Subcutaneous abdominal adipose tissue (tissue), 5 donors: ENCODE measurements around the gene MSI2.

Source experiments
- H3K27ac ChIP-seq: one replicate; pipeline ENCODE4 v1.7.0; 2013; ENCODE audit warnings: low read depth, mild to moderate bottlenecking, inconsistent platforms, low read length, moderate library complexity
- H3K27me3 ChIP-seq, 5 donors: one replicate each; pipeline ENCODE4 v1.7.0; 2013; ENCODE audit warnings: low read length in 5 of 5, inconsistent platforms in 1 of 5; ENCODE audit not compliant: control insufficient read depth in 5 of 5, insufficient read depth in 4 of 5
- H3K36me3 ChIP-seq, 5 donors: one replicate each; pipeline ENCODE4 v1.7.0; 2013; ENCODE audit warnings: low read length in 5 of 5; ENCODE audit not compliant: control insufficient read depth in 5 of 5, insufficient read depth in 5 of 5
- H3K4me1 ChIP-seq, 5 donors: one replicate each; pipeline ENCODE4 v1.7.0; 2013; ENCODE audit warnings: low read length in 5 of 5, mild to moderate bottlenecking in 3 of 5, moderate library complexity in 1 of 5; ENCODE audit not compliant: control insufficient read depth in 5 of 5, insufficient read depth in 5 of 5
- H3K4me3 ChIP-seq, 5 donors: one replicate each; pipeline ENCODE4 v1.7.0; 2013; ENCODE audit warnings: low read length in 5 of 5, low read depth in 1 of 5
- H3K9ac ChIP-seq, 5 donors: one replicate each; pipeline ENCODE4 v1.7.0; 2013; ENCODE audit warnings: low read length in 5 of 5, mild to moderate bottlenecking in 4 of 5, moderate library complexity in 3 of 5
- H3K9me3 ChIP-seq, 5 donors: one replicate each; pipeline ENCODE4 v1.7.0; 2013; ENCODE audit warnings: low read length in 5 of 5; ENCODE audit not compliant: control insufficient read depth in 5 of 5
- donor health status: healthy.
- donor health status: healthy.
- donor health status: healthy.
- donor health status: healthy.
- donor health status: healthy.

Gene MSI2

GRCh38 chr17:57457188-57457587 is 200.9 kb downstream of the MSI2 start:
- Histone ChIP-seq H3K27ac (no peak overlapping the region), H3K9ac (no peak overlapping the region), H3K4me3 (no peak overlapping the region), H3K4me1 (peaks cover 0 to 7% (median 0%) of the 10 kb centered on the region in 5 donors), H3K27me3 (no peaks in the 10 kb centered on the region), H3K36me3 (no peaks in the 10 kb centered on the region), H3K9me3 (no peaks in the 10 kb centered on the region)

GRCh38 chr17:57458718-57459285 is 202.5 kb downstream of the MSI2 start:
- Histone ChIP-seq H3K9me3 (no peaks in the 10 kb centered on the region), H3K27ac (no peak overlapping the region), H3K27me3 (no peaks in the 10 kb centered on the region)

GRCh38 chr17:57459286-57459915 is 203.1 kb downstream of the MSI2 start:
- H3K4me1 ChIP-seq = peaks cover 0 to 7% (median 0%) of the 10 kb centered on the region in 5 donors
- H3K9me3 ChIP-seq = no peaks in the 10 kb centered on the region
- H3K27me3 ChIP-seq = no peaks in the 10 kb centered on the region

More at GRCh38 chr17:57458718-57459285, 202.5 kb downstream of the MSI2 start:
- Histone ChIP-seq H3K4me1 (peaks cover 0 to 7% (median 0%) of the 10 kb centered on the region in 5 donors), H3K9ac (no peak overlapping the region), H3K36me3 (no peaks in the 10 kb centered on the region), H3K4me3 (no peak overlapping the region)

GRCh38 chr17:57461082-57461481 is 204.8 kb downstream of the MSI2 start:
- Histone ChIP-seq H3K27ac (no peak overlapping the region), H3K4me1 (peaks cover 0 to 12% (median 7%) of the 10 kb centered on the region in 5 donors), H3K27me3 (no peaks in the 10 kb centered on the region), H3K9ac (no peak overlapping the region), H3K36me3 (no peaks in the 10 kb centered on the region), H3K4me3 (no peak overlapping the region), H3K9me3 (no peaks in the 10 kb centered on the region)

More at GRCh38 chr17:57459286-57459915, 203.1 kb downstream of the MSI2 start:
- Histone ChIP-seq H3K4me3 (no peak overlapping the region), H3K9ac (no peak overlapping the region), H3K36me3 (no peaks in the 10 kb centered on the region), H3K27ac (no peak overlapping the region)

- H3K9me3 ChIP-seq = no peaks in the 10 kb centered on the region
- H3K36me3 ChIP-seq = no peaks in the 10 kb centered on the region
- peaks cover 0 to 12% (median 8%) of the 10 kb centered on the region in 5 donors for H3K4me1 ChIP-seq
- H3K27me3 ChIP-seq = no peaks in the 10 kb centered on the region
- H3K4me3 ChIP-seq = no peak overlapping the region
- H3K27ac ChIP-seq = no peak overlapping the region
- H3K9ac ChIP-seq = no peak overlapping the region
Measured at GRCh38 chr17:57462007-57462579, 205.8 kb downstream of the MSI2 start.

GRCh38 chr17:57463103-57463885 is 207.0 kb downstream of the MSI2 start:
- Histone ChIP-seq H3K9ac (no peak overlapping the region), H3K9me3 (no peaks in the 10 kb centered on the region), H3K4me1 (peaks cover 0 to 12% (median 8%) of the 10 kb centered on the region in 5 donors), H3K4me3 (no peak overlapping the region), H3K27ac (no peak overlapping the region), H3K27me3 (no peaks in the 10 kb centered on the region), H3K36me3 (no peaks in the 10 kb centered on the region)

GRCh38 chr17:57464191-57464864 is 208.0 kb downstream of the MSI2 start:
- no peak overlapping the region for H3K4me3 ChIP-seq
- H3K9me3 ChIP-seq = no peaks in the 10 kb centered on the region
- no peak overlapping the region for H3K27ac ChIP-seq
- peaks cover 0 to 8% (median 7%) of the 10 kb centered on the region in 5 donors for H3K4me1 ChIP-seq
- H3K9ac ChIP-seq = no peak overlapping the region
- no peaks in the 10 kb centered on the region for H3K36me3 ChIP-seq
- H3K27me3 ChIP-seq = no peaks in the 10 kb centered on the region

- Histone ChIP-seq H3K27me3 (no peaks in the 10 kb centered on the region), H3K4me3 (no peak overlapping the region), H3K9me3 (no peaks in the 10 kb centered on the region), H3K36me3 (no peaks in the 10 kb centered on the region), H3K9ac (no peak overlapping the region), H3K4me1 (peaks cover 0 to 8% (median 7%) of the 10 kb centered on the region in 5 donors), H3K27ac (no peak overlapping the region)
Measured at GRCh38 chr17:57465610-57466009, 209.3 kb downstream of the MSI2 start.

GRCh38 chr17:57466017-57466471 is 209.7 kb downstream of the MSI2 start:
- peaks cover 0 to 8% (median 7%) of the 10 kb centered on the region in 5 donors for H3K4me1 ChIP-seq
- no peak overlapping the region for H3K9ac ChIP-seq
- H3K27ac ChIP-seq = no peak overlapping the region
- no peaks in the 10 kb centered on the region for H3K36me3 ChIP-seq
- no peak overlapping the region for H3K4me3 ChIP-seq
- H3K27me3 ChIP-seq = no peaks in the 10 kb centered on the region
- H3K9me3 ChIP-seq = no peaks in the 10 kb centered on the region
